ENCODE results near the gene SCN9A.

GRCh38 chr2:166157578-166157977, 218.2 kb downstream of the SCN9A start:
- TF ChIP-seq CTCF (IDR thresholded peaks at IDR 0.05) (no peak), POLR2A (IDR thresholded peaks at IDR 0.05) (no peak)

Data from uterus (tissue), 2 donors.